GM06990 (cell line): ENCODE results near the gene NOB1.

Experiments used
- DNase-seq: peaks from one replicate; pipeline ENCODE4 v3.0.0-alpha.2; 2011; ENCODE audit not compliant: insufficient read length; ENCODE audit errors: extremely low read depth
- H3K27me3 ChIP-seq: replicated peaks from 2 replicates; pipeline ENCODE4 v1.6.0; 2011; ENCODE audit warnings: low read length; ENCODE audit not compliant: control insufficient read depth, insufficient read depth
- H3K36me3 ChIP-seq: 2 replicates; pipeline ENCODE4 v1.5.1; 2011; ENCODE audit warnings: low read length; ENCODE audit not compliant: control insufficient read depth, insufficient read depth
- H3K4me3 ChIP-seq: replicated peaks from 2 replicates; pipeline ENCODE4 v1.5.1; 2011; ENCODE audit warnings: low read depth, mild to moderate bottlenecking, control low read depth, low read length
- TF ChIP-seq, protein P1 (sequence below): IDR thresholded peaks from 2 replicates; pipeline ENCODE4 v1.5.1; 2011; ENCODE audit warnings: low read length, control low read depth, mild to moderate bottlenecking, inconsistent platforms; ENCODE audit not compliant: insufficient read depth, poor library complexity, severe bottlenecking

NOB1 gene

DNA sequence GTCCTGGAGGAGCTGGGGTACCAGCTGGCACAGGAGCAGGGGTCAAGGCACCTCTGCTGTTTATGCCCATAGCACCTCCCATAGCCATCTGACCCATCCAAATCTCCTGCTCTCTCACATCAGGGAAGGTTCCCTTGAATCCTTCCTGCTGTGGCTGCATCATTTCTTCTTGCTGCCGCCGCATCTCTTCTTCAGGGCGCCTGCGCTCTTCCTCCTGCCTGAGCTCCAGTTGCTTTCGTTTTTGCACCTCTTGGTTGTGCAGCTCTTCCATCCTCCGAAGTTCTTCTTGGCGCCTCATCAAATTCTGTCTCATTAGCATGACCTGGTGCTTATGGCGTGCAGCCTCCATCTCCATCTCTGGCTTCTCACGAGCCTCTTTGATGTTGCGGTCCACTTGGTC is 2.0 kb upstream of the NOB1 start:
- H3K27me3 ChIP-seq, result no peaks in the 10 kb centered on the region
- no peaks in the 10 kb centered on the region for H3K36me3 ChIP-seq
- no peak for DNase-seq
- TF ChIP-seq, protein P1, sequence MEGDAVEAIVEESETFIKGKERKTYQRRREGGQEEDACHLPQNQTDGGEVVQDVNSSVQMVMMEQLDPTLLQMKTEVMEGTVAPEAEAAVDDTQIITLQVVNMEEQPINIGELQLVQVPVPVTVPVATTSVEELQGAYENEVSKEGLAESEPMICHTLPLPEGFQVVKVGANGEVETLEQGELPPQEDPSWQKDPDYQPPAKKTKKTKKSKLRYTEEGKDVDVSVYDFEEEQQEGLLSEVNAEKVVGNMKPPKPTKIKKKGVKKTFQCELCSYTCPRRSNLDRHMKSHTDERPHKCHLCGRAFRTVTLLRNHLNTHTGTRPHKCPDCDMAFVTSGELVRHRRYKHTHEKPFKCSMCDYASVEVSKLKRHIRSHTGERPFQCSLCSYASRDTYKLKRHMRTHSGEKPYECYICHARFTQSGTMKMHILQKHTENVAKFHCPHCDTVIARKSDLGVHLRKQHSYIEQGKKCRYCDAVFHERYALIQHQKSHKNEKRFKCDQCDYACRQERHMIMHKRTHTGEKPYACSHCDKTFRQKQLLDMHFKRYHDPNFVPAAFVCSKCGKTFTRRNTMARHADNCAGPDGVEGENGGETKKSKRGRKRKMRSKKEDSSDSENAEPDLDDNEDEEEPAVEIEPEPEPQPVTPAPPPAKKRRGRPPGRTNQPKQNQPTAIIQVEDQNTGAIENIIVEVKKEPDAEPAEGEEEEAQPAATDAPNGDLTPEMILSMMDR, result no peak
- H3K4me3 ChIP-seq, result no peak overlapping the region

DNA sequence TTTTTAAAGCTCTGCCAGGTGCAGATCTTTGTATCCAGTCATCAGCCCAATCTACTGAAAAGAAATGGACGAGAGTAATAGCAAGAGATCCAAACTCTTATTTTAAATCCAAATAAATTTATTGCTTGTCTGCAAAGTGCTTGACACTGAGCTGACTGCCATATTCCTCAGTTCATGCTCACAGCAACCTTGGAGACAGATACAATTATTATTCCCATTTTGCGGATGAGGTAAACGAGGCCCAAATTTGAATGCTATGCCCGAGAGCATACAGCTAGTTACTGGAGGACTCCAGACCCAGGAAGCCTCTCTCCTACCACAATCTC is 620 bp downstream of the NOB1 start:
- Histone ChIP-seq H3K36me3 (peaks cover 3% of the 10 kb centered on the region), H3K27me3 (no peaks in the 10 kb centered on the region), H3K4me3 (peak overlapping the region; percentile 77)
- TF ChIP-seq, protein P1, result no peak
- DNase-seq, result no peak

DNA sequence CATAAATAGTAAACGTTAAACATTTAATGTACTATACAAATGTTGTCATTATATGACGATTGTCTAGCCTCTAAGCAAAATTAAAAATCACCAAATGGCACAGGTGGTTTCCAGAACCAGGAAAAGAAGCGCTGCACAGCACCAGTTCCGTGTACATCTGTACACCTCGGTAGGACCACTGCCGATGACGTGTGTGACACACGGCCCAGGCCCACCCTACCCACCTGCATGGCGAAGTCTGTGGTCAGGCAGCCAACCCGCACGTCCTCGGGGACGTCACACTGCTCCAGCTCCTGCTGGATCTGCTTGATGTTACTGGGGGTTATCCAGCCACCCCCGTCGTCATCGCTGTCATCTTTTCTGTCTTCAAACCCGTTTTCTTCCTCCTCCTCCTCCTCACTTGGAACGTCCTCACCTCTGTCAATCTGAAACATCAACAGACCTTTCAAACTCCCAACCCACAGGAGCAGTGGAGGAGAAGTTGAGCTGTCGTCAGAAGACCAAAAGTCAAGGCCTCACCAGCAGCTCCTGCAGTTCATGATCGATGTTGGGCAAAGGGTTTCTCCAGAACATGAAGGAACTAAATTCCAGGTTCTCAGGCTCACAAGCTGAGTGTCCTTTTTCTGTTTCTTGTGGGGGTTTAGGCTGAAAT is 5.9 kb downstream of the NOB1 start:
- TF ChIP-seq, protein P1, result no peak
- Histone ChIP-seq H3K4me3 (no peak overlapping the region), H3K27me3 (no peaks in the 10 kb centered on the region), H3K36me3 (peaks cover 32% of the 10 kb centered on the region)
- DNase-seq, result no peak

DNA sequence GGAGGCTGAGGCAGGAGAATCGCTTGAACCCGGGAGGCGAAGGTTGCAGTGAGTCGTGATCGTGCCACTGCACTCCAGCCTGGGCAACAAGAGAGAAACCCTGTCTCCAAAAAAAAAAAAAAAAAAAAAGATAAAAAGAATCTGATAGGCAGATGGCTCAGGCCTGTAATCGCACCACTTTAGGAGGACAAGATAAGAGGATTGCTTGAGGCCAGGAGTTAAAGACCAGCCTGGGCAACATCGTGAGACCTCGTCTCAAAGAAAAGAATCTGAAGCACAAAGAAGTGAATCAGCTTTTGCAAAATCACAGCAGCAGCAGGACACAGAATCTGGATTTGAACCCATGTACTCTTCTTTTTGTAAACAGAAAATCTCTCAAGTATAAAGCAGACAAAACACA is 7.6 kb downstream of the NOB1 start:
- Histone ChIP-seq H3K36me3 (peaks cover 42% of the 10 kb centered on the region), H3K27me3 (no peaks in the 10 kb centered on the region), H3K4me3 (no peak overlapping the region)
- no peak for DNase-seq
- TF ChIP-seq, protein P1, result no peak

DNA sequence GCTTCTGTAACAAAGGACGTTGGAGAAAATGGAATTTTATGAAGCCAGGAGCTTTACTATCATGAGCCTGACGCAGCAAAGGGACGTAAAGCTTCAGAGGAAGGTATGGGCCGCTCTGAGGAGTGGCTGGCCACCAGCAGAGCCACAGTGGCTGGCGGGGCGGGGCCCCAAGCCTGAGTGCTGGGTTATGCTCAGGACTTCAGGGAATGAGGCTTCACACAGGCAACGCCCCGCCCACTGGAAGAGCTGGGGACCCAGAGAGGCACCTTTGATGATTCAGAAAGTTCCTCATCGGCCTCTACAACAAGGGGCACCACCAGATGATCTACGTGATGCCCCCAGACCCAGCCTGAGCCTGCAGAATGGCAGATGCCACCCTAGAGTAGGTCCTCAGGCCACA is 8.8 kb downstream of the NOB1 start:
- no peak for DNase-seq

More for the DNA sequence above, 8.8 kb downstream of the NOB1 start:
- no peaks in the 10 kb centered on the region for H3K27me3 ChIP-seq
- TF ChIP-seq, protein P1, result no peak
- H3K4me3 ChIP-seq, result no peak overlapping the region
- H3K36me3 ChIP-seq, result peaks cover 48% of the 10 kb centered on the region
